GM13977 (cell line): ENCODE measurements around the gene OR1F1.
"Not testable (repeated sequence)": the region's sequence is repeated elsewhere in the genome, so short reads cannot be mapped to it uniquely, and the experiment has no call there.

Source experiments
- DNase-seq: peaks from one replicate; pipeline ENCODE4 v3.0.0; 2012; ENCODE audit warnings: low spot score
- CTCF ChIP-seq: IDR thresholded peaks from 2 replicates; pipeline ENCODE4 v1.5.1; 2012; ENCODE audit warnings: mild to moderate bottlenecking, control low read depth; ENCODE audit not compliant: insufficient read depth; ENCODE audit errors: extremely low read depth, missing control alignments
- in situ Hi-C: fragments of 300-500 bp; cut with MboI; formaldehyde crosslinking; loops from one replicate; pipeline ENCODE4 v1.12.0; 2022; ENCODE audit warnings: low sequenced_read_pairs, low pct_unique_long_range_greater_than_20kb, mixed read lengths, inconsistent platforms; ENCODE audit not compliant: unreplicated experiment

The OR1F1 gene

DNA sequence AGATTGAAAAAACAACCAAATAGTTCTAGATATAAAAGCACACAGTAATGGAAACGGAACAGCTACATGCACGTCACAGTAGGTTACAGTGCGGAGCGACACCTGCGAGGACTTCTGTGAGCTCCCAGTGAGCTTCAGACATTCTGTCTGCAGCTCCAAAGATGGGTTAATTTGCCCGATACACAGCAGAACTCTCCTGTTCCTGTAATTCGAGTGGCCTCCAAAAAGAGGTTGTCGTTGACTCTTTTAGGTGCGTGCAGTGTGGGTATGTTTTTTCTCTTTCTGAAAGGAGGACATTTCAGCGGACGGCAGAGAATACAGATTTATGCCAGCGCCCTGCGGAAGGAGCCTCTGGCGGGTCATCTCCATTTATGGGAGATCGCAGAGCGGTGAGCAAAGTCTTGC is 2.9 kb downstream of the OR1F1 start:
- in situ Hi-C loops: no loop called here
- DNase-seq: peak; percentile 57
- no peak for TF ChIP-seq CTCF

DNA sequence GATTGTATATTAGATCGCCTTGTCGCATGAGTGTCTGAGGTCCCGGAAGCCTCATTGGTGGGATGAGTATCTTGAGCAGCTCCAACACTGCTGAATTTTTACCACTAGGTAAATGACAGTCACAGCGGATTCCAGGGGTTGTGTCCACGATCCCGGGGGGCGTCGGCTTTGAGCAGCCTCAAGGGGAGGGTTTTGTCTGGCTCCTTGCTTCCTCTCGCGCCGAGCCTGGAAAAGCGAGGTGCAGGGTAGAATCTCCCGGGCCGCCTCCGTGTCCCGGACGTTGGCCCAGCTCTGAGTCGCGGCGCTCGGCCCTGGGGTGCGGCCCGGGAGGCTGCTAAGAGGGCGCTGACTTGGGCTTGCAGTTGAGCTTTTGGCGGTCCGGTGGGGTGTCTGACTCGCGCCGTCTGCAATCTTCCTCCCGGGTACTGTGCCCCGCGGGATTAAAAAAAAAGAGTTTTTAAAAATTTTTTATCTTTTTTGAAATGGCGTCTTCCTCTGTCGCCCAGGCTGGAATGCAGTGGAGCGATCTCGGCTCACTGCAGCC is 4.5 kb downstream of the OR1F1 start:
- no peak for TF ChIP-seq CTCF
- no peak for DNase-seq
- in situ Hi-C loops: no loop called here

- no peak for TF ChIP-seq CTCF
- in situ Hi-C loops: no loop called here
- no peak for DNase-seq
Observed at GRCh38 chr16:3193221-3194212, 5.5 kb downstream of the OR1F1 start.

DNA sequence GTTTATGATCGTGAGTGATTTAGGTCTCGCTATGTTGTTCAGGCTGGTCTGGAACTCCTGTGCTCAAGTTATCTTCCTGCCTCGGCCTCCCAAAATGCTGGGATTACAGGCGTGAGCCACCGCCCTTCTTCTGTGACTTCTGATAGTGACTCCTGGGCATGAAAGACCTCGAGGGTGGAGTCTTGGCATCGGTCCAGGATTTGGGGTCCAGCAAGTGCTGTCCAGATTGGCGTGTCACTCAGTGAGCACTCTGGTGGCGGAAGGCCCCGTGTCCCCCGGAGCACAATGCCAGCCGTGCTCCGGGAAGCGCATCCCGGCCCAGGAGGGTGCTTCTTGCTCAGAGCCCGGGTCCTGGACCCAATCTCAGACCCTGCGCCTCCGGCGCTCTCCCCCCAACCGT is 6.8 kb downstream of the OR1F1 start:
- TF ChIP-seq CTCF: no peak
- in situ Hi-C loops: no loop called here

GRCh38 chr16:3195975-3196374 is 8.0 kb downstream of the OR1F1 start:
- in situ Hi-C loops: no loop called here
- no peak for TF ChIP-seq CTCF
- DNase-seq: no peak

More for the DNA sequence above, 6.8 kb downstream of the OR1F1 start:
- DNase-seq: no peak

DNA sequence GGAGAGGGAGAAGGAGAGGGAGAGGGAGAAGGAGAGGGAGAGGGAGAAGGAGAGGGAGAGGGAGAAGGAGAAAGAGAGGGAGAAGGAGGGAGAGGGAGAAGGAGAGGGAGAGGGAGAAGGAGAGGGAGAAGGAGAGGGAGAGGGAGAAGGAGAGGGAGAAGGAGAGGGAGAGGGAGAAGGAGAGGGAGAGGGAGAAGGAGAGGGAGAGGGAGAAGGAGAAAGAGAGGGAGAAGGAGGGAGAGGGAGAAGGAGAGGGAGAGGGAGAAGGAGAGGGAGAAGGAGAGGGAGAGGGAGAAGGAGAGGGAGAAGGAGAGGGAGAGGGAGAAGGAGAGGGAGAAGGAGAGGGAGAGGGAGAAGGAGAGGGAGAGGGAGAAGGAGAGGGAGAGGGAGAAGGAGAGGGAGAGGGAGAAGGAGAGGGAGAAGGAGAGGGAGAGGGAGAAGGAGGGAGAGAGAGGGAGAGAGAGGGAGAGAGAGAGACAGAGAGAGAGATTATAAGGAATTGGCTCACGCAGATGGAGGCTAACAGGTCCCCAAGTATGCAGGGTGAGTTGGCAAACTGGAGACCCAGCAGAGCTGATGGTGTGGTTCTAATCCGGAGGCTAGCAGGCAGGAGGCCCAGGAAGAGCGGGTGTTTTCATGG is 9.8 kb downstream of the OR1F1 start:
- in situ Hi-C loops, DNase-seq: not testable (repeated sequence)
